Measurements from ENCODE around the gene IQCK.
"Not testable (repeated sequence)": the region's sequence is repeated elsewhere in the genome, so short reads cannot be mapped to it uniquely, and the experiment has no call there.

IQCK gene

GRCh38 chr16:19785081-19785480, 67.0 kb downstream of the IQCK start:
- Histone ChIP-seq H3K4me2 (ENCODE audit: low read length) (no peak overlapping the region), H3K79me2 (no peaks in the 10 kb centered on the region), H3K4me3 (ENCODE audit: low read depth, low read length) (no peak overlapping the region), H3K36me3 (ENCODE audit: control insufficient read depth, insufficient read depth, low read length) (no peaks in the 10 kb centered on the region), H2AFZ (no peak overlapping the region), H3K27me3 (ENCODE audit: control insufficient read depth, insufficient read depth, low read length) (no peaks in the 10 kb centered on the region), H3K9ac (no peak overlapping the region), H3K27ac (no peak overlapping the region), H3K4me1 (peaks cover 4% of the 10 kb centered on the region), H3K9me3 (ENCODE audit: control insufficient read depth, low read length) (no peaks in the 10 kb centered on the region)
- TF ChIP-seq CTCF (IDR thresholded peaks at IDR 0.05), result no peak

- no peak overlapping the region for H2AFZ ChIP-seq
- H3K79me2 ChIP-seq, result no peaks in the 10 kb centered on the region
- TF ChIP-seq CTCF (IDR thresholded peaks at IDR 0.05), result no peak
- no peak overlapping the region for H3K9ac ChIP-seq
- H3K27me3 ChIP-seq (ENCODE audit: control insufficient read depth, insufficient read depth, low read length), result no peaks in the 10 kb centered on the region
- H3K9me3 ChIP-seq (ENCODE audit: control insufficient read depth, low read length), result no peaks in the 10 kb centered on the region
- no peak overlapping the region for H3K27ac ChIP-seq
- no peak overlapping the region for H3K4me2 ChIP-seq (ENCODE audit: low read length)
- H3K4me1 ChIP-seq, result peaks cover 4% of the 10 kb centered on the region
- H3K36me3 ChIP-seq (ENCODE audit: control insufficient read depth, insufficient read depth, low read length), result no peaks in the 10 kb centered on the region
- no peak overlapping the region for H3K4me3 ChIP-seq (ENCODE audit: low read depth, low read length)
These were observed 67.5 kb downstream of the IQCK start for GRCh38 chr16:19785512-19786130.

- not testable (repeated sequence) for H3K4me1 ChIP-seq; H3K36me3 ChIP-seq (ENCODE audit: control insufficient read depth, insufficient read depth, low read length); H3K4me3 ChIP-seq (ENCODE audit: low read depth, low read length); H3K4me2 ChIP-seq (ENCODE audit: low read length); H3K9ac ChIP-seq; H3K27ac ChIP-seq; H3K79me2 ChIP-seq; H3K27me3 ChIP-seq (ENCODE audit: control insufficient read depth, insufficient read depth, low read length); H3K9me3 ChIP-seq (ENCODE audit: control insufficient read depth, low read length); H2AFZ ChIP-seq
These were observed 83.3 kb downstream of the IQCK start for GRCh38 chr16:19801369-19801768.

- H3K4me3 ChIP-seq (ENCODE audit: low read depth, low read length); H3K9ac ChIP-seq; H3K27ac ChIP-seq; H3K27me3 ChIP-seq (ENCODE audit: control insufficient read depth, insufficient read depth, low read length); H3K4me1 ChIP-seq; H3K9me3 ChIP-seq (ENCODE audit: control insufficient read depth, low read length); H3K79me2 ChIP-seq; H3K4me2 ChIP-seq (ENCODE audit: low read length); H2AFZ ChIP-seq; H3K36me3 ChIP-seq (ENCODE audit: control insufficient read depth, insufficient read depth, low read length): not testable (repeated sequence)
These were observed 83.8 kb downstream of the IQCK start for GRCh38 chr16:19801824-19802223.

GRCh38 chr16:19802612-19803011, 84.5 kb downstream of the IQCK start:
- H3K4me1 ChIP-seq, result no peaks in the 10 kb centered on the region
- no peak for TF ChIP-seq CTCF (IDR thresholded peaks at IDR 0.05)
- H3K36me3 ChIP-seq (ENCODE audit: control insufficient read depth, insufficient read depth, low read length), result no peaks in the 10 kb centered on the region
- H2AFZ ChIP-seq, result no peak overlapping the region
- no peaks in the 10 kb centered on the region for H3K27me3 ChIP-seq (ENCODE audit: control insufficient read depth, insufficient read depth, low read length)
- no peak overlapping the region for H3K9ac ChIP-seq
- no peaks in the 10 kb centered on the region for H3K79me2 ChIP-seq
- H3K4me3 ChIP-seq (ENCODE audit: low read depth, low read length), result no peak overlapping the region
- no peak overlapping the region for H3K27ac ChIP-seq
- no peak overlapping the region for H3K4me2 ChIP-seq (ENCODE audit: low read length)
- H3K9me3 ChIP-seq (ENCODE audit: control insufficient read depth, low read length), result no peaks in the 10 kb centered on the region
